ENCODE data around the gene MACROD2. TPM values are rescaled to one million over a fixed set of nuclear protein-coding genes. Genes with fewer than 3 reads are reported as not detected.

Gene MACROD2
- total and polyA plus RNA-seq, 7 donors = 0.20 to 4.8 (median 0.87) TPM

DNA sequence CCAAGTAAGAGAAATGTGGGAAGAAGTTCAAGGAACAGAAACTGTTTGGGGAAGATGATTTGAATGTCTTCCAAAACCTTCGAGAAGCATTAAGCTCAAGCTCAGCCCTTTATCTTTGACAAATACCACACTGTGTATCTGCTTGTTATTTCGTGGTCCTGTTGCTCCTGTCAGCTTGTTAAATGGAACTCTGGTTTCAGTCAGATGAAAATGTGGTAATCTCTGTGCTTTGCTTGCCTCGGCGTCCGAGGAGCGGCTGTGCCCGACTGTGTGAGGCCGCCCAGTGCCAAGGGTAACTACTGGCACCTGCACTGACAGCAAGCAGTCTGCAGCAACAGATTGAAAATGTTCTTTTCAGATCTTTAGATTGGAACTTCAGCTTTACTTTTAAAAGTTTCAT lies 920.0 kb downstream of the MACROD2 start:
- no peaks in the 10 kb centered on the region for H3K27me3 ChIP-seq (ENCODE audit: insufficient read depth in 3 of 3, low read length in 2 of 3)
- WGBS, 3 donors = 21 to 38% (median 26%) methylated on average over 8 of the region's 8 CpGs
- TF ChIP-seq CTCF (IDR thresholded peaks at IDR 0.05) = no peak
- H3K9me3 ChIP-seq = no peaks in the 10 kb centered on the region
- H3K4me3 ChIP-seq = peak overlapping the region; percentile 41
- peaks cover 10% of the 10 kb centered on the region for H3K4me1 ChIP-seq
- no peaks in the 10 kb centered on the region for H3K36me3 ChIP-seq (ENCODE audit: insufficient read depth in 1 of 2, low read depth in 1 of 2)
- ATAC-seq (peak in 2 of 4 donors; percentile 51 to 67), DNase-seq (peak in 1 of 2 donors; percentile 11)
- H3K27ac ChIP-seq = no peak overlapping the region
- intact Hi-C loops (cut with DNase I) = no loop called here

GRCh38 chr20:14916360-14916920 lies 921.1 kb downstream of the MACROD2 start:
- H3K27ac ChIP-seq = no peak overlapping the region
- intact Hi-C loops (cut with DNase I) = no loop called here
- ATAC-seq = no peak
- no peaks in the 10 kb centered on the region for H3K27me3 ChIP-seq (ENCODE audit: insufficient read depth in 3 of 3, low read length in 2 of 3)
- no peaks in the 10 kb centered on the region for H3K9me3 ChIP-seq
- TF ChIP-seq CTCF (IDR thresholded peaks at IDR 0.05) = no peak
- whole genome bisulfite sequencing, 3 donors = 86 to 90% (median 88%) methylated on average over 4 of the region's 4 CpGs
- no peaks in the 10 kb centered on the region for H3K36me3 ChIP-seq (ENCODE audit: insufficient read depth in 1 of 2, low read depth in 1 of 2)
- peaks cover 12% of the 10 kb centered on the region for H3K4me1 ChIP-seq
- H3K4me3 ChIP-seq = no peak overlapping the region
- no peak for DNase-seq

DNA sequence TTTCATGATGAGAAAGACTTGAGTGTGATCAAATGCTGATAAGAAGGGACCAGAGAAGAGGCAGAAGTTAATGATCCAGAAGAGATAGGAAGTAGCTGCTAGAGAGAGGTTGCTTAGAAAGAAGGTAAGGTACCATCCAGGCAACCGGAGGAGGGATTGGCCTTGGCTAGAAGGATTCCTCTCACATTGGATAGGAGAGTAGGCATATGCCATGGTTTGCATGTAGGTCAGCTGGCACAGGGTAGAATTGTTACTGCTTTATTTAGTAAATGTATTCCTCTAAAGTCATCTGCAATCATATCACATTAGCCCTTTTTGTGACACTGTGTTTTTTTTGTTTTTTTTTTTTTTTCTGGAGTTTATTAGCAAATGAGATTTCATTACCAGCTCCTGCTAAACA lies 923.0 kb downstream of the MACROD2 start:
- Histone ChIP-seq H3K4me3 (no peak overlapping the region), H3K9me3 (no peaks in the 10 kb centered on the region), H3K27ac (no peak overlapping the region), H3K27me3 (ENCODE audit: insufficient read depth in 3 of 3, low read length in 2 of 3) (no peaks in the 10 kb centered on the region), H3K4me1 (peaks cover 16% of the 10 kb centered on the region), H3K36me3 (ENCODE audit: insufficient read depth in 1 of 2, low read depth in 1 of 2) (no peaks in the 10 kb centered on the region)
- TF ChIP-seq CTCF (IDR thresholded peaks at IDR 0.05) = no peak
- no peak for DNase-seq
- 30 to 56% (median 31%) methylated on average over 1 of the region's 1 CpG for WGBS, 3 donors
- intact Hi-C loops (cut with DNase I) = no loop called here
- peak in 2 of 4 donors; percentile 45 to 48 for ATAC-seq

GRCh38 chr20:14918976-14919375 lies 923.7 kb downstream of the MACROD2 start:
- H3K9me3 ChIP-seq = no peaks in the 10 kb centered on the region
- H3K4me3 ChIP-seq = no peak overlapping the region
- H3K27ac ChIP-seq = peak overlapping the region; percentile 38
- H3K27me3 ChIP-seq (ENCODE audit: insufficient read depth in 3 of 3, low read length in 2 of 3) = no peaks in the 10 kb centered on the region
- DNase-seq (no peak), ATAC-seq (no peak)
- intact Hi-C loops (cut with DNase I) = no loop called here
- no peak for TF ChIP-seq CTCF (IDR thresholded peaks at IDR 0.05)
- H3K4me1 ChIP-seq = peaks cover 16% of the 10 kb centered on the region
- no peaks in the 10 kb centered on the region for H3K36me3 ChIP-seq (ENCODE audit: insufficient read depth in 1 of 2, low read depth in 1 of 2)
- WGBS, 3 donors = 51 to 63% (median 60%) methylated on average over 3 of the region's 3 CpGs

GRCh38 chr20:14919501-14920081 lies 924.3 kb downstream of the MACROD2 start:
- DNase-seq (no peak), ATAC-seq (peak in 2 of 4 donors; percentile 56 to 75)
- H3K4me1 ChIP-seq = peaks cover 16% of the 10 kb centered on the region
- WGBS, 3 donors = 21 to 28% (median 22%) methylated on average over 7 of the region's 7 CpGs
- H3K27ac ChIP-seq = peak overlapping the region; percentile 38
- H3K27me3 ChIP-seq (ENCODE audit: insufficient read depth in 3 of 3, low read length in 2 of 3) = no peaks in the 10 kb centered on the region
- no peak for TF ChIP-seq CTCF (IDR thresholded peaks at IDR 0.05)
- no peaks in the 10 kb centered on the region for H3K9me3 ChIP-seq
- no peaks in the 10 kb centered on the region for H3K36me3 ChIP-seq (ENCODE audit: insufficient read depth in 1 of 2, low read depth in 1 of 2)
- H3K4me3 ChIP-seq = no peak overlapping the region
- intact Hi-C loops (cut with DNase I) = no loop called here

All from psoas muscle (tissue), 8 donors.